GM21360 (cell line): ENCODE results near the gene PINLYP.
"Not testable (repeated sequence)": the region's sequence is repeated elsewhere in the genome, so short reads cannot be mapped to it uniquely, and the experiment has no call there.

ENCODE experiments used
- ATAC-seq: cut with Tn5 transposase; IDR thresholded peaks from one replicate; pipeline ENCODE4 v1.9.1; 2021; ENCODE audit warnings: mild to moderate bottlenecking, moderate library complexity; ENCODE audit not compliant: unreplicated experiment

The PINLYP gene

GRCh38 chr19:43547926-43548325 is 27.7 kb upstream of the PINLYP start:
- not testable (repeated sequence) for ATAC-seq

GRCh38 chr19:43548706-43549105 is 26.9 kb upstream of the PINLYP start:
- no peak for ATAC-seq

GRCh38 chr19:43551399-43552197 is 24.0 kb upstream of the PINLYP start:
- no peak for ATAC-seq

- ATAC-seq = no peak
Measured at GRCh38 chr19:43552198-43552450, 23.5 kb upstream of the PINLYP start.

GRCh38 chr19:43552616-43553015 is 23.0 kb upstream of the PINLYP start:
- no peak for ATAC-seq

GRCh38 chr19:43553656-43554055 is 21.9 kb upstream of the PINLYP start:
- ATAC-seq = no peak

- no peak for ATAC-seq
Measured at GRCh38 chr19:43554317-43554895, 21.2 kb upstream of the PINLYP start.

GRCh38 chr19:43555185-43555770 is 20.3 kb upstream of the PINLYP start:
- ATAC-seq = no peak

GRCh38 chr19:43560687-43561086 is 14.9 kb upstream of the PINLYP start:
- ATAC-seq = no peak

GRCh38 chr19:43561139-43561970 is 14.2 kb upstream of the PINLYP start:
- no peak for ATAC-seq

GRCh38 chr19:43562226-43562697 is 13.3 kb upstream of the PINLYP start:
- no peak for ATAC-seq

GRCh38 chr19:43562698-43563241 is 12.8 kb upstream of the PINLYP start:
- ATAC-seq = peak; percentile 61

GRCh38 chr19:43563816-43564457 is 11.7 kb upstream of the PINLYP start:
- ATAC-seq = no peak

GRCh38 chr19:43564800-43565199 is 10.8 kb upstream of the PINLYP start:
- no peak for ATAC-seq

- ATAC-seq = no peak
Measured at GRCh38 chr19:43569657-43570056, 5.9 kb upstream of the PINLYP start.

- no peak for ATAC-seq
Measured at GRCh38 chr19:43570174-43570791, 5.3 kb upstream of the PINLYP start.

- ATAC-seq = no peak
Measured at GRCh38 chr19:43572171-43572588, 3.4 kb upstream of the PINLYP start.

- ATAC-seq = no peak
Measured at GRCh38 chr19:43574424-43575155, 1.0 kb upstream of the PINLYP start.
